IMR-90 (cell line): ENCODE data around the gene NEURL2. TPM values are rescaled to one million over a fixed set of nuclear protein-coding genes. Genes with fewer than 3 reads are reported as not detected.

ENCODE experiments used
- ATAC-seq: fragments of 200-7000 bp; cut with Tn5 transposase; 2 replicates; pipeline ENCODE4 v1.9.1; 2020; ENCODE audit warnings: low read depth, mild to moderate bottlenecking, moderate library complexity
- BruUV-seq: library from RNA; stranded (reverse); fragments of 400-500 nt; replicated peaks from 2 replicates; lab custom pipeline; 2021; lab: Mats Ljungman, UMichigan
- CTCF ChIA-PET: fragments of 300-600 bp; formaldehyde crosslinking; extraction: SDS; loops from one replicate; lab custom pipeline; 2021; ENCODE audit warnings: antibody characterized with exemption; lab: Yijun Ruan, JAX
- POLR2A ChIA-PET: fragments of 300-600 bp; sonication (Branson Sonifier 250); formaldehyde crosslinking; loops from one replicate; lab custom pipeline; 2022; ENCODE audit warnings: antibody characterized with exemption; ENCODE audit not compliant: unreplicated experiment; lab: Charles Lee
- DNase-seq: peaks from one replicate; pipeline ENCODE4 v3.0.0; 2013
- H2AFZ ChIP-seq: replicated peaks from 2 replicates; pipeline ENCODE3; 2013; ENCODE audit warnings: low read length, mild to moderate bottlenecking; ENCODE audit not compliant: poor library complexity
- H2AK5ac ChIP-seq: 2 replicates; pipeline ENCODE4 v1.6.1; 2013; ENCODE audit warnings: low read depth, low read length, inconsistent platforms
- H2AK9ac ChIP-seq: replicated peaks from 2 replicates; pipeline ENCODE3; 2013; ENCODE audit warnings: mild to moderate bottlenecking, low read depth, low read length, moderate library complexity; ENCODE audit not compliant: poor library complexity
- H2BK120ac ChIP-seq: 2 replicates; pipeline ENCODE4 v1.6.1; 2013; ENCODE audit warnings: low read depth, low read length, inconsistent platforms
- H2BK15ac ChIP-seq: 3 replicates; pipeline ENCODE4 v1.6.1; 2013; ENCODE audit warnings: low read depth, low read length, inconsistent platforms
- H2BK20ac ChIP-seq: 2 replicates; pipeline ENCODE4 v1.6.1; 2013; ENCODE audit warnings: low read depth, mild to moderate bottlenecking, inconsistent platforms, low read length, moderate library complexity
- H2BK5ac ChIP-seq: 2 replicates; pipeline ENCODE4 v1.6.1; 2013; ENCODE audit warnings: mild to moderate bottlenecking, low read depth, low read length, inconsistent platforms; ENCODE audit not compliant: poor library complexity, severe bottlenecking
- H3K14ac ChIP-seq: replicated peaks from 2 replicates; pipeline ENCODE4 v1.6.1; 2013; ENCODE audit warnings: low read depth, low read length, inconsistent platforms
- H3K18ac ChIP-seq: 2 replicates; pipeline ENCODE4 v1.6.1; 2013; ENCODE audit warnings: low read depth, low read length, control low read depth
- H3K23ac ChIP-seq: 2 replicates; pipeline ENCODE4 v1.6.1; 2013; ENCODE audit warnings: low read depth, low read length, inconsistent platforms
- H3K27ac ChIP-seq: 2 replicates; pipeline ENCODE4 v1.5.1; 2013; ENCODE audit warnings: mild to moderate bottlenecking, control low read depth, low read length; ENCODE audit not compliant: insufficient read depth
- H3K27me3 ChIP-seq: 2 replicates; pipeline ENCODE4 v1.6.1; 2013; ENCODE audit warnings: low read length; ENCODE audit not compliant: control insufficient read depth, insufficient read depth
- H3K36me3 ChIP-seq: 2 replicates; pipeline ENCODE4 v1.6.1; 2013; ENCODE audit warnings: low read length, mixed read lengths; ENCODE audit not compliant: control insufficient read depth, insufficient read depth
- H3K4ac ChIP-seq: 2 replicates; pipeline ENCODE4 v1.6.1; 2013; ENCODE audit warnings: low read depth, low read length, inconsistent platforms
- H3K4me1 ChIP-seq: 2 replicates; pipeline ENCODE4 v1.6.1; 2013; ENCODE audit warnings: low read length, mixed read lengths; ENCODE audit not compliant: control insufficient read depth, insufficient read depth
- H3K4me2 ChIP-seq: 2 replicates; pipeline ENCODE4 v1.6.1; 2013; ENCODE audit warnings: low read depth, mild to moderate bottlenecking, control low read depth, low read length, moderate library complexity
- H3K4me3 ChIP-seq: 2 replicates; pipeline ENCODE4 v1.5.1; 2013; ENCODE audit warnings: low read depth, mild to moderate bottlenecking, control low read depth, low read length, moderate library complexity; ENCODE audit not compliant: insufficient read depth
- H3K56ac ChIP-seq: 2 replicates; pipeline ENCODE4 v1.6.1; 2013; ENCODE audit warnings: low read length, inconsistent platforms; ENCODE audit not compliant: insufficient read depth; ENCODE audit errors: extremely low read depth
- H3K79me1 ChIP-seq, 2 experiments: 2 replicates each; pipeline ENCODE4 v1.6.1; 2013; ENCODE audit warnings: low read length in 2 of 2, inconsistent platforms in 1 of 2, low read depth in 1 of 2
- H3K9ac ChIP-seq: 2 replicates; pipeline ENCODE4 v1.6.1; 2013; ENCODE audit warnings: low read depth, low read length, control low read depth
- H3K9me1 ChIP-seq: 2 replicates; pipeline ENCODE4 v1.6.1; 2013; ENCODE audit warnings: low read length, inconsistent platforms; ENCODE audit not compliant: insufficient read depth
- H3K9me3 ChIP-seq: 2 replicates; pipeline ENCODE4 v1.6.1; 2013; ENCODE audit warnings: low read length; ENCODE audit not compliant: control insufficient read depth, insufficient read depth
- H4K20me1 ChIP-seq: 2 replicates; pipeline ENCODE4 v1.6.1; 2013; ENCODE audit warnings: low read length, inconsistent platforms; ENCODE audit not compliant: insufficient read depth
- H4K5ac ChIP-seq: 2 replicates; pipeline ENCODE4 v1.6.1; 2013; ENCODE audit warnings: mild to moderate bottlenecking, low read depth, low read length, control low read depth
- H4K8ac ChIP-seq, 2 experiments: 2 replicates each; pipeline ENCODE4 v1.6.1; 2013; ENCODE audit warnings: low read depth in 2 of 2, low read length in 2 of 2, control low read depth in 1 of 2, inconsistent platforms in 1 of 2
- H4K91ac ChIP-seq: 2 replicates; pipeline ENCODE4 v1.6.1; 2013; ENCODE audit warnings: low read depth, low read length, inconsistent platforms; ENCODE audit not compliant: insufficient read depth
- CHD1 ChIP-seq: IDR thresholded peaks from 2 replicates; pipeline ENCODE4 v1.6.1; 2012; ENCODE audit warnings: low read depth, low read length, improper control_type of control experiment
- SMC3 ChIP-seq: fragments of 150-350 bp; IDR thresholded peaks from 2 replicates; pipeline ENCODE4 v1.6.1; 2016; ENCODE audit warnings: low read depth, mild to moderate bottlenecking, antibody characterized with exemption, low read length, moderate library complexity
- WGBS, 2 experiments: methylation state at CpG; one replicate each; pipeline versions ENCODE4 v1.1.5 to v1.1.7; 2013; ENCODE audit warnings: missing lambda C conversion rate in 2 of 2; ENCODE audit not compliant: insufficient read length in 1 of 2; ENCODE audit errors: extremely low coverage in 2 of 2; 5-methylcytosine and 5-hydroxymethylcytosine counted together
- dilution Hi-C: fragments of 300-500 bp; cut with HindIII; formaldehyde crosslinking; loops from one replicate; pipeline ENCODE4 v1.14.3; 2018; ENCODE audit warnings: low sequenced_read_pairs; ENCODE audit not compliant: unreplicated experiment
- in situ Hi-C: fragments of 300-500 bp; cut with MboI; formaldehyde crosslinking; loops from 3 replicates; pipeline ENCODE4 v1.14.3; 2019; ENCODE audit warnings: low sequenced_read_pairs, inconsistent platforms, mixed read lengths
- intact Hi-C: fragments of 100-400 bp; cut with micrococcal nuclease; formaldehyde crosslinking; loops from 2 replicates; pipeline ENCODE4 v1.10.0; 2022
- polyA plus RNA-seq, 3 experiments: library from polyadenylated mRNA; depleted of rRNA; stranded (reverse); fragments of >200 nt; gene quantifications; 2 replicates each; pipeline ENCODE4 v1.2.3, GENCODE V29; 2012; ENCODE audit warnings: low replicate concordance in 1 of 3
- total RNA-seq: library from RNA; depleted of rRNA; stranded (reverse); fragments of >200 nt; gene quantifications from 2 replicates; pipeline ENCODE4 v1.2.3, GENCODE V29; 2012

Gene NEURL2
- total and polyA plus RNA-seq, 2 of the 4 experiments (the other 2 are of a cell fraction) = 1.1 to 2.5 TPM

- no TSS peak for BruUV-seq
- H3K79me1 ChIP-seq = peaks cover 14 to 50% of the 10 kb centered on the region in 2 experiments
- H3K27me3 ChIP-seq = no peaks in the 10 kb centered on the region
- no peak overlapping the region for H2BK5ac ChIP-seq
- H4K8ac ChIP-seq = no peak overlapping the region
- H2BK120ac ChIP-seq = no peak overlapping the region
- no peak for DNase-seq
- no peak overlapping the region for H3K4ac ChIP-seq
- dilution Hi-C loops (no loop called here), intact Hi-C loops (loop anchor here (5.0 kb wide), 1 partner anchor 78 kb away; the partner anchor contains the start of gene ZNF335), in situ Hi-C loops (no loop called here)
- no peak overlapping the region for H4K5ac ChIP-seq
- no peak overlapping the region for H3K18ac ChIP-seq
- no peak for TF ChIP-seq SMC3
- TF ChIP-seq CHD1 = no peak
- H3K4me1 ChIP-seq = peaks cover 3% of the 10 kb centered on the region; the same call in 1 of the 2 replicates
- no peak overlapping the region for H2BK15ac ChIP-seq
- no peak overlapping the region for H3K4me2 ChIP-seq
- no peak overlapping the region for H2BK20ac ChIP-seq
- H2AFZ ChIP-seq = no peak overlapping the region
- no peak overlapping the region for H3K27ac ChIP-seq
- no peak overlapping the region for H3K23ac ChIP-seq
- H3K9me1 ChIP-seq = 0 out of 2 replicates have a peak, but pooled peaks cover 2% of the 10 kb centered on the region
- ChIA-PET CTCF (interaction anchor here (0.5 kb wide), 1 partner anchor 102 kb away, joined by 5 read pairs; the partner anchor contains the start of gene WFDC3), POLR2A (no interaction called here)
- WGBS, 2 experiments = 88% methylated on average over 1 of the region's 4 CpGs; no CpG with 5 or more reads in 1 of the 2 experiments
- H2AK5ac ChIP-seq = no peak overlapping the region
- no peak for ATAC-seq
- H4K20me1 ChIP-seq = 0 out of 2 replicates have a peak, but pooled peaks cover 8% of the 10 kb centered on the region
- no peak overlapping the region for H3K9ac ChIP-seq
- no peaks in the 10 kb centered on the region for H3K9me3 ChIP-seq
- H3K4me3 ChIP-seq = no peak overlapping the region
- no peak overlapping the region for H3K14ac ChIP-seq
- peaks cover 47% of the 10 kb centered on the region for H3K36me3 ChIP-seq
- no peak overlapping the region for H3K56ac ChIP-seq
- no peak overlapping the region for H4K91ac ChIP-seq
- no peak overlapping the region for H2AK9ac ChIP-seq
These were observed 2.8 kb upstream of the NEURL2 start for GRCh38 chr20:45893831-45894230.
